Stomach (tissue), 9 donors: Measurements from ENCODE around the gene SPDYE1. TPM values are rescaled to one million over a fixed set of nuclear protein-coding genes. Genes with fewer than 3 reads are reported as not detected.

ENCODE experiments used
- DNase-seq, 2 donors: peaks; one replicate each; pipeline versions ENCODE4 v3.0.0 to v3.0.0-alpha.2; 2013 to 2019
- H3K27ac ChIP-seq, 5 donors: fragments of 200-600 bp in 4 of 5; sonication (generic) in 4 of 5; one replicate each; pipeline ENCODE4 v1.5.1; 2013 to 2019; ENCODE audit warnings: mild to moderate bottlenecking in 1 of 5, moderate library complexity in 1 of 5
- H3K27me3 ChIP-seq, 3 donors: fragments of 200-600 bp; sonication (generic); one replicate each; pipeline ENCODE4 v1.5.1; 2017 to 2019; ENCODE audit warnings: mixed run types in 1 of 3
- H3K36me3 ChIP-seq, 4 donors: fragments of 200-600 bp; sonication (generic); 1 replicate in 3 of 4; 2 replicates in 1 of 4; pipeline ENCODE4 v1.5.1; 2016 to 2019
- H3K4me1 ChIP-seq, 4 donors: fragments of 200-600 bp; sonication (generic); one replicate each; pipeline ENCODE4 v1.5.1; 2016 to 2019
- H3K4me3 ChIP-seq, 4 donors: fragments of 200-600 bp; sonication (generic) in 3 of 4; one replicate each; pipeline ENCODE4 v1.5.1; 2016 to 2019; ENCODE audit warnings: mild to moderate bottlenecking in 1 of 4
- H3K9me3 ChIP-seq, 4 donors: fragments of 200-600 bp; sonication (generic); one replicate each; pipeline ENCODE4 v1.5.1; 2016 to 2019
- EP300 ChIP-seq: sonication (generic); formaldehyde crosslinking; IDR thresholded peaks from one replicate; pipeline ENCODE4 v1.6.1; 2017; ENCODE audit warnings: antibody characterized with exemption
- POLR2A ChIP-seq, 4 donors: fragments of 450-650 bp; IDR thresholded peaks; one replicate each; pipeline ENCODE4 v1.6.1; 2016; ENCODE audit warnings: antibody characterized with exemption in 4 of 4, control low read depth in 2 of 4, mild to moderate bottlenecking in 1 of 4, moderate library complexity in 1 of 4
- POLR2AphosphoS5 ChIP-seq, 3 donors: sonication (generic); formaldehyde crosslinking; IDR thresholded peaks; one replicate each; pipeline ENCODE4 v1.6.1; 2016; ENCODE audit warnings: antibody characterized with exemption in 3 of 3
- WGBS, 5 donors: extraction: QIAGEN DNeasy Blood & Tissue Kit in 3 of 5; methylation state at CpG; one replicate each; pipeline versions ENCODE4 v1.1.5 to v1.1.7; 2013 to 2018; 5-methylcytosine and 5-hydroxymethylcytosine counted together
- intact Hi-C: fragments of 100-400 bp; cut with DNase I; formaldehyde crosslinking; loops from one replicate; pipeline ENCODE4 v1.15.1; 2023; ENCODE audit warnings: low total_unique reads
- polyA plus RNA-seq, 3 donors: library from polyadenylated mRNA; stranded (reverse); fragments of 200-250 nt; gene quantifications; one replicate each; pipeline ENCODE4 v1.2.3, GENCODE V29; 2013
- total RNA-seq, 5 donors: library from RNA; depleted of rRNA; stranded (reverse); fragments of >200 nt; gene quantifications; one replicate each; pipeline versions ENCODE4 v1.1.0 to v1.2.3, GENCODE V29; 2014 to 2016
- TF ChIP-seq, protein P1 (sequence below), 7 experiments: fragments of 450-650 bp in 4 of 7; fragments of 200-600 bp in 3 of 7; sonication (generic) in 3 of 7; IDR thresholded peaks; one replicate each; pipeline ENCODE4 v1.5.1; 2016 to 2019; ENCODE audit warnings: antibody characterized with exemption in 7 of 7, control low read depth in 2 of 7, mild to moderate bottlenecking in 1 of 7
- donor health status: healthy with polysubstance abuse.
- donor health status: Bipolar disorder and iron deficiency.
- donor health status: healthy.

Gene SPDYE1
- total and polyA plus RNA-seq, 8 donors: not detected

DNA sequence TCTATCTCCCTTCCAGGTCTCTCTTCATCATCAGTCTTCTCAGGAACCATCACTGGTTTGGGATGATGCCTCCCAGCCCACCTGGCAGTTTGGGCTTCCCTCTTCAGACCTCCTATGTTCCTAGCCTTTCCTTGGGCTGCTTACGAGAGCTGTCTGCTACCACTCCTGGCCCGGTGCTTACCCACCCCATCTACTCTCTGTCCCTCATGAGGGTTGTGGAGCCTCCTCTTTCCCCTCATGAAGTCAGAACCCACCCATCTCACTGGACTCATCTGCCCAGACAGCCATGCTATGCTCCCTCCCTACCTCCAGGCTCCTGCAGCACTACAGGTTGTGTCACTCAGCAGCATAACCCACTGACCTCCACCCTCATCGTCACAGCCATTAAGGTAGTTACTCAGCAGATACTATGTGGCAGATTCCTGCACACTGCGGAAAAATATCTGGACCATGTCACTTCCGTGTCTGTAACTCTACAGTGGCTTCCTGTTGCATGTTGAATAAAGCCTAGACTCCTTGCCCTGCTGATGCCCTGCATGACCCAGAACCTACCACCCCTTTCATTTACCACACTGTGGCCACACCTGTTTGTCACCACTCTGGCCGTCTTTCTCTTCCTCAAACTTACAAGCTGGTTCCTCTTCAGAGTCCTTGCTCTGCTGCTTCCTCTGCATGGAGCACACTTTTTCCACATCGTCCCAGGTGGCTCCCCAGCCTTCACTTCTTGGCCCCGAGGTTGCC, 48.8 kb downstream of the SPDYE1 start:
- 68 to 78% (median 73%) methylated on average over 8 of the region's 8 CpGs for WGBS, 5 donors
- H3K27me3 ChIP-seq: no peaks in the 10 kb centered on the region
- no peaks in the 10 kb centered on the region for H3K9me3 ChIP-seq
- peaks cover 19 to 30% (median 28%) of the 10 kb centered on the region in 4 donors for H3K36me3 ChIP-seq
- peaks cover 38 to 64% (median 59%) of the 10 kb centered on the region in 4 donors for H3K4me1 ChIP-seq
- peak overlapping the region in 1 of 4 donors; percentile 68 for H3K4me3 ChIP-seq
- intact Hi-C loops: no loop called here
- peak in 1 of 2 donors; percentile 57 for DNase-seq
- TF ChIP-seq EP300 (no peak), POLR2AphosphoS5 (IDR thresholded peaks at IDR 0.05) (peak in 1 of 3 donors; percentile 9)
- H3K27ac ChIP-seq: peak overlapping the region in 3 of 5 donors; percentile 57 to 97 (median 89)

DNA sequence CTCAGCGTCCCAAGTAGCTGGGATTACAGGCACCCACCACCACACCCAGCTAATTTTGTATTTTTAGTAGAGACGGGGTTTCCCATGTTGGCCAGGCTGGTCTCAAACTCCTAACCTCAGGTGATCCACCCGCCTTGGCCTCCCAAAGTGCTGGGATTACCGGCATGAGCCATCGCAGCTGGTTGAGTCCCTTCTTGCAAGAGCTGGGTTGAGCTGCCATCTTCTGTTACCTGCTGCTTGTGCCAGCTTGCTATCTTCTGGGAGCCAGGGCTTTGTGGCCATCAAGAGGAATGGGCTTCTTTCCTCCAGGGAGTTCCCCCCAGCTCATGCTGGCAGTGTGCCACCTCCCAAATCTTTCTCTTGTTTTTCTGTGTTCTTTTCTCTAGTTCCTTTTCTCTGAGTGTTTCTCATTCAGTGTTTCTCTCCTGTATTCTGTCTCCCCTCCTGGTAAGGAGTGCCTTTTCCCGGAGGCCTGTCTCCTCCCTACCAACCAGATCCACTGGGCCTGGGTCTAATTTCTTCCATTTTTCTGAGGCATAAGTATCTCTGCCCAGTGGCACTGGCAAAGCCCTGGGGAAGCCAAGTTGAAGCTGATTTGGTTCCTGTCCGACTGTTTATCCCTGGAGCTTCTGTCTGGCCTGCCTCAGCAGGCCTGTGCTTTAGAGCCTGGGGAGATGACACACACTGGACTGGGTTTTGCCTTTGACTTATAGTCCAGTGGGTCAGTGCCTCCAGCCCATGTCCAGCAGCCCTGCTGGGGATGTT, 50.5 kb downstream of the SPDYE1 start:
- TF ChIP-seq POLR2A (IDR thresholded peaks at IDR 0.05) (no peak), EP300 (no peak), POLR2AphosphoS5 (IDR thresholded peaks at IDR 0.05) (no peak)
- TF ChIP-seq, protein P1, sequence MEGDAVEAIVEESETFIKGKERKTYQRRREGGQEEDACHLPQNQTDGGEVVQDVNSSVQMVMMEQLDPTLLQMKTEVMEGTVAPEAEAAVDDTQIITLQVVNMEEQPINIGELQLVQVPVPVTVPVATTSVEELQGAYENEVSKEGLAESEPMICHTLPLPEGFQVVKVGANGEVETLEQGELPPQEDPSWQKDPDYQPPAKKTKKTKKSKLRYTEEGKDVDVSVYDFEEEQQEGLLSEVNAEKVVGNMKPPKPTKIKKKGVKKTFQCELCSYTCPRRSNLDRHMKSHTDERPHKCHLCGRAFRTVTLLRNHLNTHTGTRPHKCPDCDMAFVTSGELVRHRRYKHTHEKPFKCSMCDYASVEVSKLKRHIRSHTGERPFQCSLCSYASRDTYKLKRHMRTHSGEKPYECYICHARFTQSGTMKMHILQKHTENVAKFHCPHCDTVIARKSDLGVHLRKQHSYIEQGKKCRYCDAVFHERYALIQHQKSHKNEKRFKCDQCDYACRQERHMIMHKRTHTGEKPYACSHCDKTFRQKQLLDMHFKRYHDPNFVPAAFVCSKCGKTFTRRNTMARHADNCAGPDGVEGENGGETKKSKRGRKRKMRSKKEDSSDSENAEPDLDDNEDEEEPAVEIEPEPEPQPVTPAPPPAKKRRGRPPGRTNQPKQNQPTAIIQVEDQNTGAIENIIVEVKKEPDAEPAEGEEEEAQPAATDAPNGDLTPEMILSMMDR (IDR thresholded peaks at IDR 0.05): no peak
- H3K27ac ChIP-seq: peak overlapping the region in 1 of 5 donors; percentile 37
- no peaks in the 10 kb centered on the region for H3K27me3 ChIP-seq
- H3K36me3 ChIP-seq: peaks cover 32 to 47% (median 46%) of the 10 kb centered on the region in 4 donors
- H3K4me3 ChIP-seq: no peak overlapping the region
- H3K4me1 ChIP-seq: peaks cover 38 to 64% (median 59%) of the 10 kb centered on the region in 4 donors
- no peaks in the 10 kb centered on the region for H3K9me3 ChIP-seq
- WGBS, 5 donors: 93 to 97% (median 95%) methylated on average over 7 of the region's 7 CpGs
- DNase-seq: no peak
- intact Hi-C loops: no loop called here

DNA sequence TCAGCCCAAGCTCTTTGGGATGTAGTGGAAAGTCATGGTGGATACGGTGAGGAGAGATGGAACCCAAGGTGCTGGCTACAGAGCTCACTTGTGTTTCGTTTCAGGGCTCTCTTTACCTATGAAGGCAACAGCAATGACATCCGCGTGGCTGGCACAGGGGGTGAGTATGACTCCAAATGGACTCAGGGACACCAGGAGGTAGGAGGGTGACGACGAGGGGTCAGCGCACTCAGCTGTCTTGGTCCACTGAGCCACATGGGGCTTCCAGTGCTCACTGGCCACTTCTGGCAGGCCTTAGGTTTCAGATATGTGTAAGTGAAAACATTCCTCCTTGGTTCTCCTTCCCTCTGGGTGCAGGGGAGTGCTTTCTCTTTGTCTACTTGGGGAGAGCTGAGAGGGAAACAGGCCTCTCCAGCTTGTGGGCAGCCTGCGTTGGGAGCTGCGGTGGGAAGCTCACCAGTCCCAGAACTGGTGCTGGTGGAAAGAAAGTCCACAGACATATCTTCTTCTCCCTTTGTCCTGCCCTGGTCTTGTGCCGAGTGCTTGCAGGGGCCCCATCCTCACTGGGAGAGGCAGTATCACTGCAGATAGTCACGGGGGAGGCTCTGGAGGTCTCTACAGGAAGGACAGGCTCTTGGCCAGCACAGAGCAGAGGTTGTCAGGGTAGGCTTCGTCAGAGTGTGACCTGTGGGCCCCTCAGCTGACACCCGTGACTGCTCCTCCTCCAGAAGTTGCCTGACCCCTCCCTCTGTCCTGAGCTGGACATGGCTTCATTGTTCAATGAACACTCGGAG, 52.6 kb downstream of the SPDYE1 start:
- peaks cover 34 to 69% (median 67%) of the 10 kb centered on the region in 4 donors for H3K36me3 ChIP-seq
- intact Hi-C loops: no loop called here
- H3K4me1 ChIP-seq: peaks cover 28 to 52% (median 47%) of the 10 kb centered on the region in 4 donors
- H3K9me3 ChIP-seq: no peaks in the 10 kb centered on the region
- DNase-seq: no peak
- 90 to 94% (median 91%) methylated on average over 13 to 14 of the region's 14 CpGs for WGBS, 5 donors
- peak overlapping the region in 2 of 5 donors; percentile 37 to 45 for H3K27ac ChIP-seq
- H3K4me3 ChIP-seq: no peak overlapping the region
- no peaks in the 10 kb centered on the region for H3K27me3 ChIP-seq
- TF ChIP-seq, protein P1 (IDR thresholded peaks at IDR 0.05): no peak
- TF ChIP-seq POLR2A (IDR thresholded peaks at IDR 0.05) (no peak), EP300 (no peak), POLR2AphosphoS5 (IDR thresholded peaks at IDR 0.05) (no peak)

DNA sequence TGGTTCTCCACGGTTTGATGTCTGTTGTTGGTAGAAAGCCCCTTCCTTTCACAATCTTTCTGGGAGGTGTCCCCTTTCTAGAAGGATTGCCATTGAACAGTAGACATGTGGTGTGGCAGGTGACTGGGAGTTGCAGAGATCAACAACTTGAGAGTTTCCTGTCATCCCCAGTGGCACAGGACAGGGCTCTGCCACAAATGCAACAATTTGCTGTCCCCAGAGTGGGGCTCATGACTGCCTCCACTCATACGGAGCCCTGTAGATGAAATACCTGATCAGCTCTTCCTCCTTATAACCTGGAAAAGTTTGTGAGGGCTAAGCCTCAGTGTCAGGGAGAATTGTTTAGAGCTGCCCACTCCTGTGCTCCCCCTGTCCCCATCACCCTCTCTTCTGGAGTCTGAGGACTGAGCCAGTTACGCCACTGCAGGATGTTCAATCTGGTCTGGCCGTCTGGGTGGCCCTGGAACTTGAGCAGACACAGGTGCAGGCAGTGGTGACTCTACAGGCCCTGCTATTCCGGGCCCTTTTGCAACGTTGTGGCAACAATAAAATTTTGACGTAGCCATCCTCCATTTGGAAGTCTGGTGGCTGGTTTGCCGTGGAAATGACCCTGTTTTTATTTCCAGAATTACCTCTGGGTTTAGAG, 53.3 kb downstream of the SPDYE1 start:
- intact Hi-C loops: no loop called here
- DNase-seq: peak in 1 of 2 donors; percentile 9
- Histone ChIP-seq H3K4me1 (peaks cover 21 to 45% (median 40%) of the 10 kb centered on the region in 4 donors), H3K27ac (no peak overlapping the region), H3K27me3 (no peaks in the 10 kb centered on the region), H3K36me3 (peaks cover 34 to 76% (median 73%) of the 10 kb centered on the region in 4 donors), H3K9me3 (no peaks in the 10 kb centered on the region), H3K4me3 (no peak overlapping the region)
- TF ChIP-seq POLR2AphosphoS5 (IDR thresholded peaks at IDR 0.05): no peak
- TF ChIP-seq EP300: no peak
- TF ChIP-seq, protein P1 (IDR thresholded peaks at IDR 0.05): no peak
- no peak for TF ChIP-seq POLR2A (IDR thresholded peaks at IDR 0.05)
- WGBS, 5 donors: 82 to 92% (median 90%) methylated on average over 8 of the region's 8 CpGs
